SJCRH30 (cell line): ENCODE results near the gene POLR1A. TPM values are rescaled to one million over a fixed set of nuclear protein-coding genes. Genes with fewer than 3 reads are reported as not detected.

ENCODE experiments used
- DNase-seq, 2 experiments: peaks; one replicate each; pipeline ENCODE4 v3.0.0-alpha.2; 2015 to 2020
- H3K27ac ChIP-seq: fragments of 250-450 bp; sonication (Bioruptor Pico); 2 replicates; pipeline ENCODE4 v1.5.1; 2020; ENCODE audit warnings: mild to moderate bottlenecking, moderate library complexity
- H3K27me3 ChIP-seq: fragments of 250-450 bp; sonication (Bioruptor Pico); 2 replicates; pipeline ENCODE4 v1.5.1; 2020; ENCODE audit warnings: mild to moderate bottlenecking, moderate library complexity
- H3K36me3 ChIP-seq: fragments of 250-450 bp; sonication (Bioruptor Pico); 2 replicates; pipeline ENCODE4 v1.5.1; 2020; ENCODE audit warnings: mild to moderate bottlenecking, moderate library complexity
- H3K4me1 ChIP-seq: fragments of 250-450 bp; sonication (Bioruptor Pico); 2 replicates; pipeline ENCODE4 v1.5.1; 2020; ENCODE audit warnings: mild to moderate bottlenecking, moderate library complexity
- H3K4me3 ChIP-seq: fragments of 250-450 bp; sonication (Bioruptor Pico); 2 replicates; pipeline ENCODE4 v1.5.1; 2020; ENCODE audit warnings: mild to moderate bottlenecking, moderate library complexity
- H3K9me3 ChIP-seq: fragments of 250-450 bp; sonication (Bioruptor Pico); replicated peaks from 2 replicates; pipeline ENCODE4 v1.5.1; 2020; ENCODE audit warnings: mild to moderate bottlenecking, moderate library complexity
- total RNA-seq: library from RNA; depleted of rRNA; stranded (reverse); fragments of >200 nt; shearing (Covaris generic); gene quantifications from 2 replicates; pipeline ENCODE4 v1.2.3, GENCODE V29; 2014

The POLR1A gene
- total RNA-seq, 1 experiment from 2014 or later = 53.0 TPM

DNA sequence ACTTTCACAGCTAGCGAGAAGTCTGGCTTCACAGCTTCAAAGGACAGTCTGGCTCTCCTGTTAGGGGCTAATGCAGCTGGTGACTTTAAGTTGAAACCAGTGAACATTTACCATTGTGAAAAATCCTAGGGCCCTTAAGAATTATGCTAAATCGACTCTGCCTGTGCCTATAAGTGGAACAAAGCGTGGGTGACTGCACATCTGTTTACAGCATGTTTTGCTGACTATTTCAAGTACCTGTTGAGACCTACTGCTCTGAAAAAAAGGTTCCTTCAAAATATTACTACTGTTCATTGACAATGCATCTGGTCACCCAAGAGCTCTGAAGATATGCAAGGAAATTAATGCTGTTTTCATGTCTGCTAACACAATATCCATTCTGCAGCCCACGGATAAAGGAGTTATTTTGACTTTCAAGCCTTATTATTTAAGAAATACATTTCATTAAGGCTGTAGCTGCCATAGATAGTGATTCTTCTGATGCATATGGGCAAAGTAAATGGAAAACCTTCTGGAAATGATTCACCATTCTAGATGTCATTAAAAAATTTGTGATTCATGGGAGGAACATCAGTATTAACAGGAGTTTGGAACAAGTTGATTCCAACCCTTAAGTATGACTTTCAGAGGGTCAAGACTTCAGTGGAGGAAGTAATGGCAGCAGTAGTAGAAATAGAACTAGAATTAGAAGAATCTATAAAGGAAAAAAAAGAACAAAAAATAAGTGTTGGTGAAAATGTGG lies 48.9 kb downstream of the POLR1A start:
- H3K27ac ChIP-seq = no peak overlapping the region

DNA sequence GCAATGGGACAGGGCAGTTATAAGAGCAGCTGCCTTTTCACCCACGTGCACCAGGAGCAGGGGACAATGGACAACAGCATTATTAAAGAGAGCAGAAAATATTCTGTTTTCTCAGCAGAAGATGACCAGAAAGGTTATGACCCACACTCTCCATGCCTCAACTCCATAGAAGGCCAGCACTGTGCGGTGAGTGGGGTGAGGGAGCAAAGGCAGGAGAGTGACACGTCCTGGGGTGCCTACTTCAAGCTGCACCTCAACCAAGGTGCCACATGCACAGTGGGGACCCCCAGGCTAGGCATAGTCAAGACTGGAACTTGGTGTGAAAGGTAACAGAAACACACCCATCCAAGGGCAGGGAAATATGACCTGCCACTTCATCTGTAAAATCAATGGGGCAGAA lies 50.4 kb downstream of the POLR1A start:
- no peak overlapping the region for H3K27ac ChIP-seq
- H3K9me3 ChIP-seq = no peaks in the 10 kb centered on the region
- DNase-seq = no peak
- no peaks in the 10 kb centered on the region for H3K27me3 ChIP-seq
- H3K4me1 ChIP-seq = no peaks in the 10 kb centered on the region
- H3K4me3 ChIP-seq = no peak overlapping the region
- peaks cover 69% of the 10 kb centered on the region for H3K36me3 ChIP-seq

More for the DNA sequence above, 48.9 kb downstream of the POLR1A start:
- DNase-seq = no peak
- Histone ChIP-seq H3K36me3 (peaks cover 71% of the 10 kb centered on the region), H3K9me3 (no peaks in the 10 kb centered on the region), H3K27me3 (no peaks in the 10 kb centered on the region), H3K4me3 (no peak overlapping the region), H3K4me1 (no peaks in the 10 kb centered on the region)

DNA sequence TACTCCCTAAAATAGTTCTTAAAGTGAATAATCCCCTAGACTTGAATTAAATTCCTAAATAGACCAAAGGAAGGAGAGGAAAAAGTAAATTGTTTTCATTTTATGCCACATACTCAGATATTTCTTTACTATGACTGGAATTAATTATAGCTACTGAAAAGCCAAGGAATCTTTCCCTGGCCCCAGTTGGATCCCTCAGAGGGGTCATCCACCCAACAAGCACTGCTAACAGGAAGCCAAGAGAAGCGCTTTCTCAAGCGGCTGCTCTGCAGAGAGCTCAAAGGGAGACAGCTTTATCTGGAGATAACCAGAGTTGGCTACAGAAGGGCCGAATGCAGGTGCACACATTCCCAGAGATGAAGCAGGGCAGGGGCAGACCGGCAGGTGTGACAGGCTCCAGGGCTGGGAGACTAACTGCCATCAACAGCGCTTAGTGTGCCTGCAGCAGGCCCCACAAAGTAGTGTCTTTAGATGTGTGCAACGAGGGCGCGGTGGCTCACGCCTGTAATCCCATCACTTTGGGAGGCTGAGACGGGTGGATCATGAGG lies 51.1 kb downstream of the POLR1A start:
- H3K27me3 ChIP-seq = no peaks in the 10 kb centered on the region
- H3K27ac ChIP-seq = no peak overlapping the region
- peaks cover 68% of the 10 kb centered on the region for H3K36me3 ChIP-seq
- no peaks in the 10 kb centered on the region for H3K4me1 ChIP-seq
- no peak overlapping the region for H3K4me3 ChIP-seq
- H3K9me3 ChIP-seq = no peaks in the 10 kb centered on the region
- DNase-seq = no peak

DNA sequence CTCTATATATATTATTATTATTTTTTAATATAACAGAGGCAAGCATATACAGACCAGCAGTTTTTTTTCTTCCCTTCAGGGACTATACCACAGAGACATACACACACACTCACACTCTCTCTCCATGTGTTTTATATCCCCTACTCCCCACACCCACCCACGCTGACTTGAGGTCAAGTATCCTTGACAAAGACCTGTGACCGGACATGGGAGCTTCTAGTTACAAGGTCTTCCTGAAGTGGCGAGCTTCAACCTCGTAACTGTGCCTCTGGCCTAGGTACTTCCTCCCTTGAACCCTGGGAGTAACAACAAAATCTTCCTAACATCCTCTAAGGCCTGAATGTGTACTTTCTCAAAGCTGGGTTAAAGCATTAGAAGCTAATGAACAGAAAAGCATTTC lies 52.5 kb downstream of the POLR1A start:
- no peak for DNase-seq
- H3K36me3 ChIP-seq = peaks cover 70% of the 10 kb centered on the region

DNA sequence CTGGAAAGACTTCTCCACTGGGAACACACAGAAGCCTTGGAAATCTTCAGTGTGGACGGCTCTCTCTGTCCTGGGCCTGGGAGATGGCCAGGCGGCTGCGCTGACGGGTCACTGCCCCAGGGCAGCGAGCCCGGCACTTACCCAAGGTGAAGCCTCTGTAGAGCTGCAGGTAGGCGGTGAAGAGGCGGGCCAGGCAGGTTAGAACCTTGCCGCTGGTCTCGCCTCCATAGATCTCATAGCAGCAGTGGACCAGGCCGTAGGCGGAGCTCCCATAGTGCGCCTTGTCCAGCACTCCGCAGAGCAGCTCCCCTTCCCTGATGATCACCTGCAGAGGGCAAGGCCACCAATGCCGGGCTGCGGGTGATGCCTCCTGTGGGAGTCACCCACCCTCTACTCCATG lies 53.0 kb downstream of the POLR1A start:
- Histone ChIP-seq H3K36me3 (peaks cover 75% of the 10 kb centered on the region), H3K9me3 (no peaks in the 10 kb centered on the region), H3K4me3 (no peak overlapping the region), H3K4me1 (peaks cover 4% of the 10 kb centered on the region; the same call in 1 of the 2 replicates), H3K27me3 (no peaks in the 10 kb centered on the region), H3K27ac (no peak overlapping the region)
- no peak for DNase-seq

More for the DNA sequence above, 52.5 kb downstream of the POLR1A start:
- Histone ChIP-seq H3K27ac (no peak overlapping the region), H3K27me3 (no peaks in the 10 kb centered on the region), H3K9me3 (no peaks in the 10 kb centered on the region), H3K4me1 (no peaks in the 10 kb centered on the region), H3K4me3 (no peak overlapping the region)

DNA sequence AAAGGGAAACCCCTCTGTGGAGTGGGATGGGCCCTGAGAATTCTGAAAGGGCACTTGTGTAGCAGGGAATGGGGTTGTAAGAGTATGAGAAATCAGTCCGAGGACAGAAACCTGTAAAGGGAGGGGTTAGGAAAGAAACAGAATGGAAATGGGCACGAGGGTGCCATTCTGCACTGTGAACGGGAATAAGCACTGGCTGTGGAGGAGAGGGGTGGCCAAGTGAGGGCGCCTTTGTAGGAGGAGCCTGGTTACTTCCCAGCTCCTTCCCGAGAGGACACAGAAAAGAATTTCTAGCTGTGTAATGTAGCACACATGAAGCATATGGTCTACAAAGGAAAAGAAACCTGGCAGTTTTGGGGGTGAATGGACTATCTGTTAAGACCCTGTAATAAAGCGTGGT lies 53.4 kb downstream of the POLR1A start:
- Histone ChIP-seq H3K27me3 (no peaks in the 10 kb centered on the region), H3K9me3 (no peaks in the 10 kb centered on the region), H3K4me3 (no peak overlapping the region), H3K4me1 (peaks cover 8% of the 10 kb centered on the region), H3K36me3 (peaks cover 74% of the 10 kb centered on the region), H3K27ac (no peak overlapping the region)
- DNase-seq = no peak

DNA sequence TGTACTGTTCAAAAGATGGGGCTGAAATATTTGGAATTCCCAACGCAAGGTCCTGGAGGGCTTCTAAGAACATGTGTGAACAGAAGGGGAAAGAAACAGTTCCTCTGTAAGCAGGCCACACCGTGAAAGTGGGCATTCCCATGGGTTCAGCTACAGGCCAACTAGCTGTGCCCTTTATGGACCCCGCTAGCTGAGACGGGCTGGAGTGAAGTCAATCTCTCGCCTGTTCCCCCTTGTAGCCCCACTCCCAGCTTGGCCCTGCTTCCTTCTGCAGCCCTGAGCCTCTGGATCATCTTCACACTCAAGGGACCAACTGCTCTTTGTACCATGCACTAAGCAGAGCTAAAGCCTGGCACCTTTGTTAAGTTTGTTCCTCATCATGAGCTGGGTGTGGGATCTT lies 55.4 kb downstream of the POLR1A start:
- no peaks in the 10 kb centered on the region for H3K27me3 ChIP-seq
- peaks cover 18% of the 10 kb centered on the region for H3K4me1 ChIP-seq
- no peak overlapping the region for H3K4me3 ChIP-seq
- H3K27ac ChIP-seq = no peak overlapping the region
- no peaks in the 10 kb centered on the region for H3K9me3 ChIP-seq
- peaks cover 81% of the 10 kb centered on the region for H3K36me3 ChIP-seq
- DNase-seq = no peak

DNA sequence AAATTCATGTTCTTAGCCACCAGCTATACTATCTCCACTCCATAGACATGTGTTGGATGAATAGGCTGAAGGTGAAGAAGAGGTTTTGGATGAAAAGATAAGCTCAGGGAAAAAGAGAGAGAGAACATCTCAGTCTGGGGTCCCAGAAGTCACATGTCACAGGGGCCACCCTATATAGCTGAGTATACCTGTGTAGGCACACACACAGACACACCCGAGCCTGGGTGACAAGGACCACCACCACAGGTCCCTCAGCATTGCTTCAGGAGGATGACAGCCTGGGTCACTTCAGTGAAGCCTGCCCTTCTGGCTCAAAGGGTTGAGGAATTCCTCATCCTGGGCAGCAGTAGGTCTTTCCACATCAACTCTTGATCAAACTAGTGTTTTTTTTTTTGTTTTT lies 56.2 kb downstream of the POLR1A start:
- no peak overlapping the region for H3K4me3 ChIP-seq
- no peak overlapping the region for H3K27ac ChIP-seq
- H3K4me1 ChIP-seq = peaks cover 18% of the 10 kb centered on the region
- H3K27me3 ChIP-seq = no peaks in the 10 kb centered on the region
- no peaks in the 10 kb centered on the region for H3K9me3 ChIP-seq
- H3K36me3 ChIP-seq = peaks cover 87% of the 10 kb centered on the region
- no peak for DNase-seq

DNA sequence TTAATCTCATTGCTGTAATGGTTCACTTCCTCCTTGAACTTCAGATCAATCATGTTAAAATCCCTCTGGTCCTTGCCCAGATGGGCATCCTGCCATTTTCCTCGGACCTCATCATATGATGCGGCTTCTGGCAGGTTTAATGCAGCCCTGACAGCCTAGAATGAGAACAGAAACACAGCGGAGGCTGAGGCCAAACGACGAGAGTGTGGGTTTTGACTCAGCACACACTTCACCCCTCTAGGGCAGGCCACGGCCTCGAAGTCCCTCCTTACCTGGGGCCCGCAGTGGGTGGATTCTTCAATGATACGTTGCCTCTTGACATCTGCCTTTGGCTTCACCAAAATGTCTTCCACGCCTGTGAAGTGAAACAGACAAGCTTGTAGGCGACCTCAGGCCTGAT lies 56.8 kb downstream of the POLR1A start:
- Histone ChIP-seq H3K36me3 (peaks cover 89% of the 10 kb centered on the region), H3K27ac (no peak overlapping the region), H3K9me3 (no peaks in the 10 kb centered on the region), H3K4me3 (no peak overlapping the region), H3K4me1 (peaks cover 18% of the 10 kb centered on the region), H3K27me3 (no peaks in the 10 kb centered on the region)
- no peak for DNase-seq

DNA sequence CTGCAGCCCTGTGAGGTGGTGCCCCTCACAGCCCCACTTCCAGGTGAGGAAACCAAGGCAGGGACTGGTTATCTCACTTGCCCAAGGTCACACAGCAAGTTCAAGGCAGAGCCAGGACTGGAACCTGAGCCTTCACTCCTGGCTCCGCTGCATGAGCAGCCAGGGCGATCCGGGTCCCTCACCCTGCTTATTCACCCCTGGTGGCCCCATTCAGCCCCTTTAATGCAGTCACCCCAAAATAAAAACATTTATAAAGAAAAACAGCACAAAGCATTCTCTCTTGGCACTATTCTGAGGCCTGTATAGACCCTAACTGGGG lies 57.3 kb downstream of the POLR1A start:
- H3K27me3 ChIP-seq = no peaks in the 10 kb centered on the region
- H3K27ac ChIP-seq = no peak overlapping the region
- no peak overlapping the region for H3K4me3 ChIP-seq
- no peak for DNase-seq
- peaks cover 89% of the 10 kb centered on the region for H3K36me3 ChIP-seq
- peaks cover 18% of the 10 kb centered on the region for H3K4me1 ChIP-seq
- no peaks in the 10 kb centered on the region for H3K9me3 ChIP-seq

DNA sequence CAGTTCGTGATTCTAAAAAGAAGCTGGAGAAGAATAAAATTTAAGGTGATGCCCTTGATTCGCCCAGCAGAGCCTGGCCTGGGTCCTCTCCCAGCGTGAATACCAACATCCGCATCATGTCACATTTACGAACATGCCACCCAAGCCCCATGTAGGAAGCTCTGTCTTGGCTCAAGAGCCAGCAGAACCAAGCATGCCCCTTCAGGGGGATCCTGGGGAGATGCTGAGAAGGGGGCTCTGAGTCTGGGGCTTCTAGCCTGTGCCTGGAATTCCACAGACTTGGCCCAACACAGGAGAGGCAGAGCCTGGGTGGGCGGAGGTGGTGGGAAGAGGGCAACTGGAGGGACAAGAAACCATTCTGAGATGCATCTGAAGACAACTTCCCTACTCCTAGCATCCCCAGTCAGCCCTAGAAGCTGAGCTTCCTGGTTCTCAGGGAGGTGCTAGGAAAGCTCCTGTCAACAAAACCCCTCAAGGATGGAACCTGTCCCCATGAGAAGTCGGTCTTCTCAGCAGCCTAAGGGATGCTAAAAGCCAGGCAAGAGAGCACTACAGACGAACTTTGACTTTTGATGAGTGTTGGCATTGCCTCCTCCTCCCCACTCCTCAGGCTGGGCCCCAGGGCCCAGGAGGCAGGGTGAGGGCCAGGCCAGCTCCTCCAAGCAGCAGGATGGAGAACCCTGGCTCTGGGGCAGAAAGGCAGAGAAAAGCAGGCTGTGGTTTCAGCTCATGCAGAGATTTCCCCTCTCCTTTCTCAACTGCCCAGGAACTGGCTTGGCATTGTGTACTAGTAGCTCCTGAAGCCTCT lies 57.9 kb downstream of the POLR1A start:
- H3K4me1 ChIP-seq = peaks cover 18% of the 10 kb centered on the region
- peaks cover 89% of the 10 kb centered on the region for H3K36me3 ChIP-seq
- H3K9me3 ChIP-seq = no peaks in the 10 kb centered on the region
- H3K27me3 ChIP-seq = no peaks in the 10 kb centered on the region
- no peak overlapping the region for H3K4me3 ChIP-seq
- H3K27ac ChIP-seq = no peak overlapping the region
- no peak for DNase-seq

DNA sequence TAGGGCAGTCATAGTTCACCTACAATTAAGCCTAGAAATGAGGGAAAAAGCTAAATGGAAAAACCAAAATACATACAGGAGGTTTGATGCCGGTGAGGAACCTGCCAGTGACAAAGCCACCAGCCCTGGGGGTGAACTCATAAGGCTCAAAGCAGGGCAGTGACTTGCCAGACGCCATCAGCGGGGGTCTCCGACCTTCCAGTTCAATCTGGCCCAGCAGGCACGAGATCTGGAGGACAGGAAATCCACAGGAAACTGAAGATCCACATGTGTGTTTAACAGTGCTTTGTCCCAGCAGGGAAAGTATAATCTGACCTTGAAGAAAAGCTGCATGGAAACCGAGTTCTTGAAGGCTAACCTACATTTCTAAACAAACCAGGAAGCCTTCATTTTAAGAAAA lies 60.1 kb downstream of the POLR1A start:
- Histone ChIP-seq H3K4me1 (peaks cover 18% of the 10 kb centered on the region), H3K27ac (no peak overlapping the region), H3K9me3 (no peaks in the 10 kb centered on the region), H3K4me3 (no peak overlapping the region), H3K36me3 (peaks cover 87% of the 10 kb centered on the region), H3K27me3 (no peaks in the 10 kb centered on the region)
- no peak for DNase-seq

DNA sequence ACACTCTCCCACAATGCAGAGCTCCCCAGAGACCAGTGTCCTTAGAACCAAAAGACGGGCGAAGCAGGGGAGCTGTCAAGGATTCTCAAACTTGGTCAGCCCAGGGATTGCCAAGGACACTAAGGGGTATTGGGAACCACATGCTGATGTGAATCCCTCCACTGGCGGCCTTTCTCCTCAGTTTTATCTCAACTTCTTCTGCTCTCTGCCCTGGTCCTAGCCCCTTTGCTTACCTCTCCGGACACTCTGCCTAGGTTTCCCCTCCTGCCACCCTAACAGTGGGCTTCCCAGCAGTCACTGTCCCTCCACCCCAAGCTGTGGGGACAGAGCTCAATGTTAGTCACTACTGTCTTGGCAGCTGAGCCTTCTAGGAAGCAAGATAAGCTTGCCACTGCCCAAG lies 61.1 kb downstream of the POLR1A start:
- H3K27me3 ChIP-seq = no peaks in the 10 kb centered on the region
- no peak overlapping the region for H3K27ac ChIP-seq
- H3K4me1 ChIP-seq = peaks cover 18% of the 10 kb centered on the region
- no peaks in the 10 kb centered on the region for H3K9me3 ChIP-seq
- H3K36me3 ChIP-seq = peaks cover 87% of the 10 kb centered on the region
- no peak overlapping the region for H3K4me3 ChIP-seq
- no peak for DNase-seq

DNA sequence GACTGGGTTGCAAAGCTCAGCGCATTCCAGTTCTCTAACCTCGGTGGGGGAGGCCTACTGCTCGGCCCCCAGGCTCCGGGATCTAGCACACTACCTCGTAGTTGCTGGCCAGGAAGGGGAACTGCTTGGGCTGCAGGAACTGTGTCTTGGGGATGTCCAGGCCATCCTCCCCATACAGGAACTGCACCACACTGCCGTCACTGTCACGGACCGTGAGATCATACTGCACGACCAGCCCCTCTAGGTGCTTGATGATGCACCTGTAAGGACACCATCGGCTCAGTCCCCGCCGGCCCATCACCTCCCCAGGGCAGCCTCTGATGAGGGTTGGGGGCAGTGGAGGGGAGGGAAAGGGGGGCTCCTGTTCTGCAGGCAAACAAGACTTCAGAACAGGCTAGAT lies 61.6 kb downstream of the POLR1A start:
- Histone ChIP-seq H3K27me3 (no peaks in the 10 kb centered on the region), H3K4me1 (peaks cover 18% of the 10 kb centered on the region), H3K27ac (no peak overlapping the region), H3K9me3 (no peaks in the 10 kb centered on the region), H3K4me3 (no peak overlapping the region), H3K36me3 (peaks cover 87% of the 10 kb centered on the region)
- DNase-seq = no peak
